ENCODE data around the gene LCN12. TPM values are rescaled to one million over a fixed set of nuclear protein-coding genes. Genes with fewer than 3 reads are reported as not detected.

The LCN12 gene
- total RNA-seq, 1 donor from 2014 or later: 2.6 TPM

- intact Hi-C loops (cut with DNase I): no loop called here
- ATAC-seq (no peak), DNase-seq (no peak)
- Histone ChIP-seq H3K4me3 (no peak overlapping the region), H3K36me3 (no peaks in the 10 kb centered on the region), H3K9me3 (no peaks in the 10 kb centered on the region), H3K27me3 (no peaks in the 10 kb centered on the region), H3K4me1 (no peaks in the 10 kb centered on the region), H3K27ac (no peak overlapping the region)
- TF ChIP-seq, protein P1, sequence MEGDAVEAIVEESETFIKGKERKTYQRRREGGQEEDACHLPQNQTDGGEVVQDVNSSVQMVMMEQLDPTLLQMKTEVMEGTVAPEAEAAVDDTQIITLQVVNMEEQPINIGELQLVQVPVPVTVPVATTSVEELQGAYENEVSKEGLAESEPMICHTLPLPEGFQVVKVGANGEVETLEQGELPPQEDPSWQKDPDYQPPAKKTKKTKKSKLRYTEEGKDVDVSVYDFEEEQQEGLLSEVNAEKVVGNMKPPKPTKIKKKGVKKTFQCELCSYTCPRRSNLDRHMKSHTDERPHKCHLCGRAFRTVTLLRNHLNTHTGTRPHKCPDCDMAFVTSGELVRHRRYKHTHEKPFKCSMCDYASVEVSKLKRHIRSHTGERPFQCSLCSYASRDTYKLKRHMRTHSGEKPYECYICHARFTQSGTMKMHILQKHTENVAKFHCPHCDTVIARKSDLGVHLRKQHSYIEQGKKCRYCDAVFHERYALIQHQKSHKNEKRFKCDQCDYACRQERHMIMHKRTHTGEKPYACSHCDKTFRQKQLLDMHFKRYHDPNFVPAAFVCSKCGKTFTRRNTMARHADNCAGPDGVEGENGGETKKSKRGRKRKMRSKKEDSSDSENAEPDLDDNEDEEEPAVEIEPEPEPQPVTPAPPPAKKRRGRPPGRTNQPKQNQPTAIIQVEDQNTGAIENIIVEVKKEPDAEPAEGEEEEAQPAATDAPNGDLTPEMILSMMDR (IDR thresholded peaks at IDR 0.05): no peak
Measured at GRCh38 chr9:136957461-136957860, 5.4 kb downstream of the LCN12 start.

GRCh38 chr9:136957901-136958300 lies 5.8 kb downstream of the LCN12 start:
- no peaks in the 10 kb centered on the region for H3K4me1 ChIP-seq
- H3K27me3 ChIP-seq: no peaks in the 10 kb centered on the region
- no peak overlapping the region for H3K27ac ChIP-seq
- H3K9me3 ChIP-seq: no peaks in the 10 kb centered on the region
- intact Hi-C loops (cut with DNase I): no loop called here
- TF ChIP-seq, protein P1 (IDR thresholded peaks at IDR 0.05): no peak
- DNase-seq (no peak), ATAC-seq (no peak)
- no peaks in the 10 kb centered on the region for H3K36me3 ChIP-seq
- no peak overlapping the region for H3K4me3 ChIP-seq

DNA sequence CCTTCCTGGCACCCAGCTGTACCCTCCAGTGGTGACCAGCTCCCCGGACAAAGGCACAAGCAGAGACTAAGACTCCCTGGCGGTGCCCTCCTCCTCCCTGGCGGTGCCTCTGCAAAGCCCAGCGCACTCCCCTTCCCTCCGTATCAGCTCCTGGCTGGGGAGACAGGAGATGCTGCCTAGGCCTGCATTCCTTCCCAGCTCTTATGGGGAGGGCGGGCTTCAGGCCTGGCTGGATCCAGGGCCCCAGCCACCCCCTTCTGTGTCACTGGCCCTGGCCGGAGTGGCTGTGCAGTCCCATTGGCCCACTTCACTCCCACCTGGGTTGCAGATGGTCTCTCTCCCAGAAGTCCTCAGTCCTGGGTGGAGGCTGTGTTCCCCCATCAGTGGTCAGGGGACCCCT lies 6.4 kb downstream of the LCN12 start:
- TF ChIP-seq, protein P1 (IDR thresholded peaks at IDR 0.05): no peak
- H3K27ac ChIP-seq: no peak overlapping the region
- no peaks in the 10 kb centered on the region for H3K36me3 ChIP-seq
- intact Hi-C loops (cut with DNase I): no loop called here
- H3K4me3 ChIP-seq: no peak overlapping the region
- ATAC-seq (no peak), DNase-seq (no peak)
- H3K4me1 ChIP-seq: no peaks in the 10 kb centered on the region
- H3K9me3 ChIP-seq: no peaks in the 10 kb centered on the region
- H3K27me3 ChIP-seq: no peaks in the 10 kb centered on the region

- ATAC-seq (no peak), DNase-seq (no peak)
- peak overlapping the region; percentile 24 for H3K27ac ChIP-seq
- TF ChIP-seq, protein P1 (IDR thresholded peaks at IDR 0.05): no peak
- H3K27me3 ChIP-seq: no peaks in the 10 kb centered on the region
- no peaks in the 10 kb centered on the region for H3K9me3 ChIP-seq
- no peak overlapping the region for H3K4me3 ChIP-seq
- intact Hi-C loops (cut with DNase I): no loop called here
- H3K4me1 ChIP-seq: peaks cover 3% of the 10 kb centered on the region
- H3K36me3 ChIP-seq: no peaks in the 10 kb centered on the region
Measured at GRCh38 chr9:136958898-136959850, 7.1 kb downstream of the LCN12 start.

- peak overlapping the region; percentile 24 for H3K27ac ChIP-seq
- TF ChIP-seq, protein P1 (IDR thresholded peaks at IDR 0.05): no peak
- H3K4me1 ChIP-seq: peaks cover 8% of the 10 kb centered on the region
- H3K36me3 ChIP-seq: no peaks in the 10 kb centered on the region
- H3K4me3 ChIP-seq: no peak overlapping the region
- ATAC-seq (peak; percentile 37), DNase-seq (no peak)
- intact Hi-C loops (cut with DNase I): no loop called here
- no peaks in the 10 kb centered on the region for H3K9me3 ChIP-seq
- H3K27me3 ChIP-seq: no peaks in the 10 kb centered on the region
Measured at GRCh38 chr9:136960212-136960937, 8.3 kb downstream of the LCN12 start.
